GM18867 (cell line): ENCODE measurements around the gene KCNJ2.

Experiments used
- ATAC-seq: cut with Tn5 transposase; IDR thresholded peaks from one replicate; pipeline ENCODE4 v1.9.1; 2021; ENCODE audit warnings: mild to moderate bottlenecking, moderate library complexity; ENCODE audit not compliant: unreplicated experiment

The KCNJ2 gene

DNA sequence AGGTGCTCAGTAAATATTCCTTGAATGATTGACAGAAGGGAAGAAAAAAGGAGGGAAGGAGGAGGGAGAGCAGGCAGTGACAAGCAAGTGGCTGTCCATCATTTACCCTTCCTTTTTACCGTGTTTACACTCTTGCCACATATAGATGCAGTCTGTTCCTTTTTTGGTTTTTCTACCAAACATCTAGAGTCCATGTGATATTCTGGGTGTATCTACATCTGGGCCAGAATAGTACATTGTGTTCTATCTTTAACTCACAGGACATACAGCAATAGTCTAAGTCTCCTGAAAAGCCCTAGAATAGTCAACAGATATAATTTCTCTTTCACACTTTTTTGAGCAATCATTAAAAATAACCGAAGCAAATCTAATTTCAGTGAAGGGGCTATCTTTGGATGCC lies 33.5 kb downstream of the KCNJ2 start:
- ATAC-seq: no peak

DNA sequence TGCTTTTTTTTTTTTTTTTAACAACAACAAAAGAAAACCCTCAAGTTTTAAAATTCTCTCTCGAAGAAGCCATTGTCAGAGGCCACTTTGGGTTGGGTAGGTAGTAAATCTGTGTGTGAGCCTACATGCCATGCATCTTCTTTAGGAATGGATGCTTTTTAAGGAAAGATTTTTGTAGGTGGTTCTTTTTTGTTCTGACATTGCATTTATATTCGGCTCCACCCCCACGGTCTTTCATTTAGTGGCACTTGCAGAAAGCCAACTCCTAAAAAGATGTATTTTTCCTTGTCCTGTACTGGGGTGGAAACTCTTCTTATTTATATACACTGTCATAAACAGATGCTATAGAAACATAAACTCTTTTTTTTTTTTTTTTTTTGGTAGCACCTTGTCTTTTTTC lies 35.1 kb downstream of the KCNJ2 start:
- ATAC-seq: no peak

DNA sequence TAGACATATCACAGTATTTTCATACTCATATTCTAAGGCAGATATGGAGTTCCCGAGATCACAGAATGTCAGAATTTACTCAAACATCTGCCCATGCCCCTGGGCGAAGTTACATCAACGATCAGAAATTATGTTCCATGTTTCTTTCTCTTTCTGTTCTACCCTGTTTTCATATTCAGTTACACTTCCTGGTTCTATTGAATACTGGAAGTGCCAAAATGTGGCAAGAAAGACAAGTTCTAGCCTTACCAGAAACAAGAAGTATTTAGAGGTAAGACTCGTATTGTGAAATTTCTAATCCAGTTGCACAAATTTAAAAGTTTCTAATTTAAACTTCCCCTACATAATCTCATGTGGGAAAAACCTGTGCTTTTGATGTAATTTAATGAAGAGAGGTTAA lies 36.1 kb downstream of the KCNJ2 start:
- ATAC-seq: peak; percentile 51

DNA sequence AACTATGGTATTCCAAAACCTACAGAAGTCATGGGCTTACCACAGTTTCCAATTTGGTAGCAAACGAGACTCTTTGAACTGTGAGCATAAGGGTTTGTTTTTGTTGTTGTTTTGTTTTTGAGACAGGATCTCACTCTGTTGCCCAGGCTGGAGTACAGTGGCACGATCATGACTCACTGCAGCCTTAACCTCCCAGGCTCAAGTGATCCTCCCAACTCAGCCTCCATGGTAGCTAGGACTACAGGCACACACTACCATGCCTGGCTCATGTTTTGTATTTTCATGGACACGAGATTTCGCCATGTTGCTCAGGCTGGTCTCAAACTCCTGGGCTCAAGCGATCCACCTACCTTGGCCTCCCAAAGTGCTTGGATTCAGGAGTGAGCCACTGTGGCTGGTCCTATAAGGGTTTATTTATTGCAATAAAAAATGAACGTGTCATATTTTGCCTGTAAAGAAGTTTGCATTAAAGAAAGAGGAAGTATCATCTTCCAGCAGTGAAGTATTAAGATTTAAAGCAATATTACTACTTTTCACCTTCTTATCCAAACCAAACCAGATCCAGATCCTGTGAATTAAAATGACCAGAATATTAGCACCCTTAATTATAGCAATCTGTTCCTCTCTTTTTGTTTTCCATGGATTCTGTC lies 37.2 kb downstream of the KCNJ2 start:
- no peak for ATAC-seq

DNA sequence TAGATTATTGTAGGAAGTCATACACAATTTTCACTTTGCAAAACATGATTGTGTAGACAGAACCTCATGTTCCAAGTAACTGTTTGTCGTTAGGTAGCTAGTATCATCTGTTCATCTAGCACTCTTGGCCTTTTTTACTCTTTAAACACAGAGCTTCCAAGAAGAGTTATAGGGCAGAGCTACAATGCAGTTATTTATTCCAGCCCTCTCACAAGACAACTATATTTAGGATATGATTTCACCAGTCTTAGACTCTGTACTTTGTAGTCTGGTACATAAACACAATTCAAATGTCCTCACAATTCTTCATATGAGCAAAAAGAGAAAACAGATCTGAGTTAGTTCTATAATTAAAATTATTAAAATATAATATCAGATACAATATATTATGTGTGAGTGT lies 37.9 kb downstream of the KCNJ2 start:
- no peak for ATAC-seq

DNA sequence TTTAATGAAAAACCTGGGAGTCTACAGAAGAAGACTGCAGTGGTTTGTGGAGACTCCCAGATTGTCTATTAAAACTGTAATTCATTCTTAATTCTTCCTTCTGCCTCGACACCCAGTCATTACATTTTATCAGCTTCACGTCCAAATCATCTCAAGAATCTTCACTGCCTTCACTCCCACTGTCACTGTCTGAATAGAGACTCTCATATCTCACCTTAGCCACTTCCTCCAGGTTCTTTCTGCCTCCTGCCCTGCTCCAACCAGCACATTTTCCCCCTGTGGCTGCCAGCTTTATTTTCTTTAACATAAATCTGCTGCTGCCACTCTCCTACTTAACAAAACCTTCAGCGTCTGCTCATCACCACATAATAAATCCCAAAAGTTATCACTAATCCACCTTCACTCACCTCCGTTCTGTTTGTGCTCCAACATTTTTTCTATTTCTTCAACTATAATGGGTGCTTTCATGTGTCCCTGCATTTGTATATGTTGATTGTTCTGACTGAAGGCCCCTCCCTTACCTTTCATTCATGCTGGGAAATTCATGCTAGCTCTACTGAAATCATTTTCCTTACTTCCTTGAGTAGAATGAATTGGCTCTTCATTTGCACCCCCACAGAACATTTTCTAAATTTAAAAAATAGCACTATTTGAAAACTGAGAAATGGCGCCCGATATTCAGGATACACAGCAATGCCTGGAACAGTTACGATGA lies 38.9 kb downstream of the KCNJ2 start:
- ATAC-seq: peak; percentile 76

DNA sequence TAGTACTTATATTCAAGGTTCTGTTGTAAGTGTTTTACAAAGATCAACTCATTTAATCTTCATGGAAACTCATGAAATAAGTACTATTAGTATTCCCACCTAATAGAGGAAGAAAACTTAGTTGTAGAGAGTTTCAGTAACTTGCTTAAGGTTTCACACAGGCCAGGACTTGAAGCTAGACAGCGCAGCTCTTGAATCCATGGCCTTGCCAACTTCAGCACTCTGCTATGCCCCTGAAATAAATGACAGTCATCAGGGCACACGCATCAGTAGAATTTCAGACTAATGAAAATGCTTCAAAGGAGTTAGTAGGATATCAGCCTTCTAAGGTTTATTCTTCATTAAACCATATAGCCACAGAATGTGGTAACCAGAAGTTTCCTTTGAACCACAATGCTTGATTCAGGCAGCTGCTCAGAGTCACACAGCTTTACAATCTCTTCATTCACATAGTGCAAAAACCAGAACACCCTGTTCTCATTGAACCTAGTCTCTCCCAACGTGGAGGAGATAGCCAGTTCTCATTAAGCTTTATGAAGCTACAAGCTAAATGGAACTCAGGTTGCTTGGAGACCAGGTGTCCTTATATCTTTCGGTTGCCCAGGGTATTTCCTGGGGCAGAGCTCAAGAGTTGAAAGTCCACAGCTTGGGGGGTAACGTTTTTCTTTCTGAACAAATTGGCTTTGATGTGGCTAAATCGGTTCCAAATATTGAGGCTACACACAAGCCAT lies 39.7 kb downstream of the KCNJ2 start:
- no peak for ATAC-seq

DNA sequence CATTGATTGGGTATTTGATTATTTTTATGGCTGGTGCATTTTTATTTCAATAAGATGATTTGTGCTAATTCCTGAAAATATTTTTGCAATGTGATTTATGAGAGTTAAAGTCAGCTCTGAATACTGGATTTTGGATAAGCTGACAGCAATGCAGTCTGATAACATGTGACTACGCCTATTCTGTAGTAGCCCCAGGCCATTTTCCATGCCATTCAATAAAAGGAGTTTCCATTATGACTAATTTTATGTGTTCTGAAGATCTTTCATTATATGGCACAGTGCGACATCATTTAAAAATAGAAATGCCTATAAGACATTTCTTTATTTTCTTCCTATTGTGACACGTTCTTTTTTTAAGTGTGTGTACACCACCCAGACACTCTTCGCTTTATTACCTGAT lies 46.3 kb downstream of the KCNJ2 start:
- no peak for ATAC-seq

DNA sequence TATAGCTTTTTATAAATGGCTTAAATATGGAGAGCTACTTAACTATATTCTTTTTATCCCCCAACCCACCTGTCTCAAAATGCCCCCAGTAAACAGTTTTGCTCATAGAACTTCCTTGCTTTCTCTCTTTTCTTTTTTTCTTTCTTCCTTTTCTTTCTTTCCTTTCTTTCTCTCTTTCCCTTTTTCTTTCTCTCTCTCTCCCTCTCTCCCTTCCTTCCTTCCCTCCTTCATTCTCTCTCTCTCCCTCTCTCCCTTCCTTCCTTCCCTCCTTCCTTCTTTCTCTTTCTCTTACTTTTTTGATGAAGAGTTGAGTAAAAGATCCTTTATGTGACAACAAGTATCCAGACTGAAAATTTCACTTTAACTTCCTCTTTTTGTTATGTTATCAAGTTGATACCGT lies 48.2 kb downstream of the KCNJ2 start:
- no peak for ATAC-seq

DNA sequence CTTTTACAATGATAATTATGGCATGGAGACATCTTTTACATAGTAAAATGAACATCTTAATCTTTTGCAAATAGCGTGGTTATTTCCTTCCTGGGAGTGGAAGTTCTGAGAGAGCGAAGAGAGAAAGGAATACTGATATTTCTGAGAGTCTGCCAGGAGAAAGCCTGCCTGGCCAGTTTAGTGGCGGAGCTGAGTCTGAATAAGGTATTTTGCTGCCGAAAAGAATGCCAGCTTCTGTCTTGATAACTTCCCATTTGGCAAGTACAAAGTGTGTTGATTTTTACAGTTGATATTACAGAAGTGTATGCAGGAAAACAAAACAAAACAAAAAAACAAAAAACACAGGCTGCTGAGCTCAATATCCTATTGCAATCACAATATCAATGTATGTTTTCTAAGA lies 55.9 kb downstream of the KCNJ2 start:
- ATAC-seq: no peak
